Activated CD4-positive, alpha-beta T cell treated with anti-CD3 and anti-CD28 coated beads for 4 hours (primary cell): Measurements from ENCODE around the gene GPR17.

Experiments used
- DNase-seq, 2 donors: peaks; one replicate each; pipeline ENCODE4 v3.0.0-alpha.2; 2020

The GPR17 gene

GRCh38 chr2:127655209-127656073 is 9.5 kb downstream of the GPR17 start:
- DNase-seq: no peak

GRCh38 chr2:127656569-127657231 is 10.7 kb downstream of the GPR17 start:
- no peak for DNase-seq

GRCh38 chr2:127657232-127657595 is 11.3 kb downstream of the GPR17 start:
- no peak for DNase-seq

GRCh38 chr2:127658146-127658545 is 12.2 kb downstream of the GPR17 start:
- DNase-seq: no peak

- no peak for DNase-seq
These were observed 12.9 kb downstream of the GPR17 start for GRCh38 chr2:127658641-127659407.

GRCh38 chr2:127659408-127660290 is 13.7 kb downstream of the GPR17 start:
- DNase-seq: no peak

GRCh38 chr2:127660291-127660578 is 14.3 kb downstream of the GPR17 start:
- DNase-seq: no peak

GRCh38 chr2:127661072-127661649 is 15.2 kb downstream of the GPR17 start:
- no peak for DNase-seq

- no peak for DNase-seq
These were observed 16.1 kb downstream of the GPR17 start for GRCh38 chr2:127661949-127662510.

GRCh38 chr2:127662937-127663565 is 17.1 kb downstream of the GPR17 start:
- no peak for DNase-seq

- DNase-seq: no peak
These were observed 17.7 kb downstream of the GPR17 start for GRCh38 chr2:127663566-127664064.

- DNase-seq: no peak
These were observed 18.3 kb downstream of the GPR17 start for GRCh38 chr2:127664065-127664894.

GRCh38 chr2:127664895-127665225 is 18.9 kb downstream of the GPR17 start:
- DNase-seq: no peak

GRCh38 chr2:127665267-127665893 is 19.4 kb downstream of the GPR17 start:
- no peak for DNase-seq

GRCh38 chr2:127669056-127669455 is 23.1 kb downstream of the GPR17 start:
- no peak for DNase-seq

GRCh38 chr2:127670055-127670956 is 24.4 kb downstream of the GPR17 start:
- no peak for DNase-seq

GRCh38 chr2:127670957-127671290 is 25.0 kb downstream of the GPR17 start:
- no peak for DNase-seq

GRCh38 chr2:127671557-127672302 is 25.8 kb downstream of the GPR17 start:
- DNase-seq: no peak
